Esophagus (tissue), 2 donors: Measurements from ENCODE around the gene OTOP1. TPM values are rescaled to one million over a fixed set of nuclear protein-coding genes. Genes with fewer than 3 reads are reported as not detected.
A peak's percentile ranks its signal among the peaks of the same experiment; 100 is the strongest.
"Not testable (repeated sequence)": the region's sequence is repeated elsewhere in the genome, so short reads cannot be mapped to it uniquely, and the experiment has no call there.

Experiments used
- H3K27ac ChIP-seq, 2 donors: one replicate each; pipeline ENCODE4 v1.5.1; 2013; ENCODE audit warnings: low read depth in 2 of 2, mild to moderate bottlenecking in 2 of 2, inconsistent platforms in 1 of 2, low read length in 1 of 2, moderate library complexity in 1 of 2
- H3K27me3 ChIP-seq, 2 donors: one replicate each; pipeline ENCODE4 v1.6.1; 2013; ENCODE audit warnings: low read length in 2 of 2, control low read depth in 1 of 2, mild to moderate bottlenecking in 1 of 2; ENCODE audit not compliant: insufficient read depth in 2 of 2, control insufficient read depth in 1 of 2
- H3K36me3 ChIP-seq, 2 donors: one replicate each; pipeline ENCODE4 v1.6.1; 2013; ENCODE audit warnings: low read length in 1 of 2; ENCODE audit not compliant: control insufficient read depth in 2 of 2, insufficient read depth in 2 of 2
- H3K4me1 ChIP-seq, 2 donors: one replicate each; pipeline ENCODE4 v1.6.1; 2013; ENCODE audit warnings: low read length in 1 of 2; ENCODE audit not compliant: control insufficient read depth in 2 of 2, insufficient read depth in 2 of 2
- H3K4me3 ChIP-seq, 2 donors: one replicate each; pipeline ENCODE4 v1.5.1; 2013; ENCODE audit warnings: low read length in 2 of 2, mild to moderate bottlenecking in 2 of 2, low read depth in 1 of 2, moderate library complexity in 1 of 2
- H3K9me3 ChIP-seq, 2 donors: one replicate each; pipeline ENCODE4 v1.6.1; 2013; ENCODE audit warnings: mild to moderate bottlenecking in 2 of 2, low read depth in 1 of 2, low read length in 1 of 2, moderate library complexity in 1 of 2; ENCODE audit not compliant: control insufficient read depth in 2 of 2, insufficient read depth in 1 of 2
- WGBS, 2 donors: extraction: QIAGEN DNeasy Blood & Tissue Kit; methylation state at CpG; one replicate each; pipeline ENCODE4 v1.1.7; 2013; 5-methylcytosine and 5-hydroxymethylcytosine counted together
- polyA plus RNA-seq, 2 donors: library from polyadenylated mRNA; stranded (reverse); fragments of 200-250 nt; gene quantifications; one replicate each; pipeline ENCODE4 v1.2.3, GENCODE V29; 2013
- donor health status: healthy with polysubstance abuse.
- donor health status: Bipolar disorder and iron deficiency.

Gene OTOP1
- polyA plus RNA-seq, 2 donors: 0.12 to 0.13 TPM

DNA sequence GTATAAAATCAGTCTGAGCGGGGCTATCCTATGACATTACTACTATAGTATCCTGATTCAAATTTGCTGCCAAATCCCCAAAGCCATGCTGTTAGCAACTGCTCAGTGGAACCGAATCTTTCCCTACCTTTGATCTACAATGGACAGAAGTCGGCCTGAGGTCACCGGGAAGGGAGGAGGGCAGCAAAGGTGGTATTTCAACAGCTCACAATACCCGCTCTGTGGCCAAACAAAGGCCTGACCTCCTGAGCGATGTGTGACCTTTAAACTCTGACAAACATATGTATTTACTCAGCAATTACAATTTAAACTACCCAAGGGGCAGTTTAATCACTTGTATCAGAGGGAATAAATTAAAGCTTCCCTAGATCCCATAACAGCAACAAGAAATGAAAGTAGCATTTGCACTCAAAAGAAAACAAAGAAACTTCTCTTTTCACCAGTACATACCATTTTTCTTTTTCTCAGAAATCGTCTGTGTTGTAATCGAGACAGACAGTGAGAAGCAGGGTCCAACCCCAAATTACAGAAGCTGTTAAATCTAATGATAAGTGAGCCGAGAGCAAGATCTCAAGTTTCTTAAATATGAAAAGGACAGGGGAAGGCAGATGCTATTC, 32.9 kb upstream of the OTOP1 start:
- H3K4me3 ChIP-seq: no peak overlapping the region
- H3K36me3 ChIP-seq: no peaks in the 10 kb centered on the region
- no peaks in the 10 kb centered on the region for H3K4me1 ChIP-seq
- no peaks in the 10 kb centered on the region for H3K27me3 ChIP-seq
- no peak overlapping the region for H3K27ac ChIP-seq
- H3K9me3 ChIP-seq: no peaks in the 10 kb centered on the region
- WGBS, 2 donors: 38 to 40% methylated on average over 9 of the region's 9 CpGs

DNA sequence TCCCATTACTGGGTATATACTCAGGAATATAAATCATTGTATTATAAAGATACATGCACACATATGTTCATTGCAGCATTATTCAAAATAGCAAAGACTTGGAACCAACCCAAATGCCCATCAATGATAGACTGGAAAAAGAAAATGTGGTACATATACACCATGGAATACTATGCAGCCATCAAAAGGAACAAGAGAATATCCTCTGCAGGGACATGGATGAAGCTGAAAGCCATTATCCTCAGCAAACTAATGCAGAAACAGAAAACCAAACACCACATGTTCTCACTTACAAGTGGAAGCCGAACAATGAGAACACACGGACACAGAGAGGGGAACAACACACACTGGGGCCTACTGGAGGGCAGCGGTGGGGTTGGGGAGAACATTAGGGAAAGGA, 31.0 kb upstream of the OTOP1 start:
- not testable (repeated sequence) for H3K4me1 ChIP-seq, H3K4me3 ChIP-seq, H3K27me3 ChIP-seq, H3K36me3 ChIP-seq, H3K9me3 ChIP-seq, H3K27ac ChIP-seq
- 85 to 89% methylated on average over 3 of the region's 3 CpGs for WGBS, 2 donors

- Histone ChIP-seq H3K36me3 (no peaks in the 10 kb centered on the region), H3K4me1 (peaks cover 0 to 2% of the 10 kb centered on the region in 2 donors), H3K4me3 (no peak overlapping the region), H3K27ac (no peak overlapping the region), H3K27me3 (peaks cover 0 to 2% of the 10 kb centered on the region in 2 donors), H3K9me3 (no peaks in the 10 kb centered on the region)
- WGBS, 2 donors: 70 to 74% methylated on average over 10 of the region's 10 CpGs
Measured at GRCh38 chr4:4256799-4257198, 30.1 kb upstream of the OTOP1 start.

DNA sequence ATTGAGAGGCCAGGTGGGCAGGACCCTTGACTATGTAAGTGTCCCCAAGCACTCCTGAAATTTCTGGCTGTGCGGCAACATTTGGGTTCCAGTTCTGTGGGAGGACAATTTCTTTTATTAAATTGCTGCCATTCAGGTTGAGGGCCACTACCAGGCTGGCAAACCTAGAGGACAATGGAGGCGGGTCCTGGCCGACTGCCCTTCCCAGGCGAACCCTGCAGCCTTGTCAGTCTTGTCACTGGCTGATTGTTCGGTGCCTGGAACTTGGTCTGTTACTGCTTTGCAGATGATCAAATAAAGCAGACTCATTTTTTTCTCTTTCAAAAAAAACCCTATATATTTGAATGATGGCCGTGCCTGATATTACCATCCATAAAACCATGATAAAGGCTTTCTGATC, 27.9 kb upstream of the OTOP1 start:
- Histone ChIP-seq H3K4me1 (peaks cover 0 to 2% of the 10 kb centered on the region in 2 donors), H3K36me3 (no peaks in the 10 kb centered on the region), H3K4me3 (no peak overlapping the region), H3K27ac (no peak overlapping the region), H3K27me3 (peaks cover 0 to 2% of the 10 kb centered on the region in 2 donors), H3K9me3 (no peaks in the 10 kb centered on the region)
- 46 to 53% methylated on average over 6 of the region's 6 CpGs for WGBS, 2 donors

GRCh38 chr4:4254199-4254598, 27.5 kb upstream of the OTOP1 start:
- no peaks in the 10 kb centered on the region for H3K36me3 ChIP-seq

GRCh38 chr4:4249866-4250265, 23.1 kb upstream of the OTOP1 start:
- H3K36me3 ChIP-seq: peaks cover 3% of the 10 kb centered on the region in 2 donors
- no peak overlapping the region for H3K4me3 ChIP-seq
- H3K27me3 ChIP-seq: peaks cover 0 to 2% of the 10 kb centered on the region in 2 donors
- H3K9me3 ChIP-seq: no peaks in the 10 kb centered on the region
- WGBS, 2 donors: 80 to 85% methylated on average over 8 of the region's 8 CpGs
- H3K27ac ChIP-seq: no peak overlapping the region
- peaks cover 2 to 3% of the 10 kb centered on the region in 2 donors for H3K4me1 ChIP-seq

More at GRCh38 chr4:4254199-4254598, 27.5 kb upstream of the OTOP1 start:
- Histone ChIP-seq H3K27ac (no peak overlapping the region), H3K4me3 (no peak overlapping the region), H3K27me3 (peaks cover 0 to 2% of the 10 kb centered on the region in 2 donors), H3K4me1 (peaks cover 0 to 2% of the 10 kb centered on the region in 2 donors), H3K9me3 (no peaks in the 10 kb centered on the region)
- 84 to 86% methylated on average over 11 of the region's 11 CpGs for WGBS, 2 donors

DNA sequence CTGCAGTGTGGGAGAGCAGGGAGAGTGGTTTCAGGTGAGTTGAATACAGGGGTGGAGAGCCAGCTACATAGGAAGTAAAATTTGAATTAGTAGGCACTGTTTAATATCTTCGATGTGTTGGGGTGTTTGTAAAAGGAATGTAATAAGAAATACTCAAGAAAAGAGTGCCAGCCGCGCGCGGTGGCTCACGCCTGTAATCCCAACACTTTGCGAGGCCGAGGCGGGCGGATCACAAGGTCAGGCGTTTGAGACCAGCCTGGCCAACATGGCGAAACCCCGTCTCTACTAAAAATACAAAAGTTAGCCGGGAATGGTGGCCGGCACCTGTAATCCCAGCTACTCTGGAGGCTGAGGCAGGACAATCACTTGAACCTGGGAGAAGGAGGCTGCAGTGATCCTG, 22.6 kb upstream of the OTOP1 start:
- not testable (repeated sequence) for H3K27ac ChIP-seq

DNA sequence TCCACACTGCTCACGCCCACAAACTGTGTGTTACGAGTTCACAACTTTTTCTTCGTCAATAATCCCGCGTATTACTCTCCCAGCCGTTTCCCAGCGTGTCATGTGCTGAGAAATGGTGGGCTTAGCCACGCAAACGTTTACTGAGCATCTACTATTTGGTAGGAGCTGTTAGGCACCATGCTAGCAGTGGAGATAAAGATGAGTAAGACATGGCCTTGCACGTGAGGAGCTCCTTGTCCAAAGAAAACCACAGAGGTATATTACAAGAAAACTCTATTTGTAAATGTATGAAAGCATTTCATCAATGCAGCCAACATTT, 22.1 kb upstream of the OTOP1 start:
- H3K4me1 ChIP-seq: peaks cover 0 to 3% of the 10 kb centered on the region in 2 donors
- no peaks in the 10 kb centered on the region for H3K9me3 ChIP-seq
- H3K36me3 ChIP-seq: peaks cover 7 to 10% of the 10 kb centered on the region in 2 donors
- no peaks in the 10 kb centered on the region for H3K27me3 ChIP-seq
- peak overlapping the region; percentile 91 to 99 for H3K27ac ChIP-seq
- H3K4me3 ChIP-seq: peak overlapping the region; percentile 83 to 95
- 17 to 23% methylated on average over 10 of the region's 10 CpGs for WGBS, 2 donors

More for the DNA sequence above, 22.6 kb upstream of the OTOP1 start:
- H3K9me3 ChIP-seq, H3K4me3 ChIP-seq, H3K36me3 ChIP-seq, H3K27me3 ChIP-seq, H3K4me1 ChIP-seq: not testable (repeated sequence)
- 96% methylated on average over 15 of the region's 15 CpGs for WGBS, 2 donors

- 1% methylated on average over 62 of the region's 62 CpGs for WGBS, 2 donors
Measured at GRCh38 chr4:4248029-4248884, 21.5 kb upstream of the OTOP1 start, which contains the start of gene TMEM128. Gene TMEM128 (minus strand): TSS chr4:4248223. CDS start chr4:4248202, 21 bp downstream.

More at GRCh38 chr4:4248029-4248884, 21.5 kb upstream of the OTOP1 start, which contains the start of gene TMEM128:
- Histone ChIP-seq H3K4me3 (peak within 1 kb of the TSS; percentile 83 to 95), H3K36me3 (peaks cover 9 to 10% of the 10 kb centered on the region in 2 donors), H3K9me3 (no peaks in the 10 kb centered on the region), H3K27ac (peak within 1 kb of the TSS; percentile 91 to 99), H3K4me1 (peaks cover 0 to 3% of the 10 kb centered on the region in 2 donors), H3K27me3 (no peaks in the 10 kb centered on the region)
